Activated naive CD4-positive, alpha-beta T cell treated with anti-CD3 and anti-CD28 coated beads, Interleukin-2, amount 50 U/mL, for 24 hours (primary cell): ENCODE measurements around the gene PCDHA7.
"Not testable (repeated sequence)": the region's sequence is repeated elsewhere in the genome, so short reads cannot be mapped to it uniquely, and the experiment has no call there.

ENCODE experiments used
- H3K27ac Mint-ChIP-seq: one replicate; pipeline ENCODE4 v1.8.0; 2021; ENCODE audit warnings: mild to moderate bottlenecking, mixed read lengths
- H3K27me3 Mint-ChIP-seq: one replicate; pipeline ENCODE4 v1.8.0; 2021; ENCODE audit warnings: mixed read lengths
- H3K36me3 Mint-ChIP-seq: one replicate; pipeline ENCODE4 v1.8.0; 2021; ENCODE audit warnings: mixed read lengths
- H3K4me1 Mint-ChIP-seq: one replicate; pipeline ENCODE4 v1.8.0; 2021; ENCODE audit warnings: mixed read lengths
- H3K4me3 Mint-ChIP-seq: one replicate; pipeline ENCODE4 v1.8.0; 2021; ENCODE audit warnings: mild to moderate bottlenecking, mixed read lengths
- H3K9me3 Mint-ChIP-seq: one replicate; pipeline ENCODE4 v1.8.0; 2021; ENCODE audit warnings: mixed read lengths

The PCDHA7 gene

DNA sequence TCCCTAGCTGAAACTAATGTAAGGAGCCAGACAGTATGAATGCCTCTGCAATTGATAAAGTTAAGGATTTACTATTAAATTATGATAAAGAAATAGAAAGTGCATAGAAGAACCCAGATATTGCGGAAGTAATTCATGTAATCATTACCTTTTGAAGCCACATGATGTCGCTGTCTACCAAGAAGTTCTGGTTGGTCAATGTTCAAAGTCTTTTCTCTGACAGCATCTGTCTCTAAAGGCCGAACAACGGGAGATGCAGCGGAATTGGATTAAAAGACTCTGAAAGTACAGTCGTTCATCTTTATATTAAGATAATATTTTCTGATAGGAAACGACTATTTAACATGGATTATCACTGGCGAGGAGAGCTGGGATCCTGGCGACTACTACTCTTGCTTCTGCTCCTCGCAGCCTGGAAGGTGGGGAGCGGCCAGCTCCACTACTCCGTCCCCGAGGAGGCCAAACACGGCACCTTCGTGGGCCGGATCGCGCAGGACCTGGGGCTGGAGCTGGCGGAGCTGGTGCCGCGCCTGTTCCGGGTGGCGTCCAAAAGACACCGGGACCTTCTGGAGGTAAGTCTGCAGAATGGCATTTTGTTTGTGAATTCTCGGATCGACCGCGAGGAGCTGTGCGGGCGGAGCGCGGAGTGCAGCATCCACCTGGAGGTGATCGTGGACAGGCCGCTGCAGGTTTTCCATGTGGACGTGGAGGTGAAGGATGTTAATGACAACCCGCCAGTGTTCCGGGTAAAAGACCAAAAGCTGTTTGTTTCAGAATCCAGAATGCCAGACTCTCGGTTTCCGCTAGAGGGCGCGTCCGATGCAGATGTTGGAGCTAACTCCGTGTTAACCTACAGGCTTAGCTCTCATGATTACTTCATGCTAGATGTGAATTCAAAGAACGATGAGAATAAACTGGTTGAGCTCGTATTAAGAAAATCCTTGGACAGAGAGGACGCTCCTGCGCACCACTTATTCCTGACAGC is 7.2 kb downstream of the PCDHA7 start, which contains the start of gene PCDHA8:
Gene PCDHA8, plus strand, starts transcription at position 210 of the 985 bp plus-strand sequence. Its CDS starts 135 bp downstream, at position 345.
- Mint-ChIP-seq H3K36me3 (peaks cover 6% of the 10 kb centered on the region), H3K9me3 (peaks cover 10% of the 10 kb centered on the region), H3K4me1 (no peaks in the 10 kb centered on the region), H3K27me3 (peaks cover 18% of the 10 kb centered on the region), H3K4me3 (no peak within 1 kb of the TSS), H3K27ac (no peak within 1 kb of the TSS)

DNA sequence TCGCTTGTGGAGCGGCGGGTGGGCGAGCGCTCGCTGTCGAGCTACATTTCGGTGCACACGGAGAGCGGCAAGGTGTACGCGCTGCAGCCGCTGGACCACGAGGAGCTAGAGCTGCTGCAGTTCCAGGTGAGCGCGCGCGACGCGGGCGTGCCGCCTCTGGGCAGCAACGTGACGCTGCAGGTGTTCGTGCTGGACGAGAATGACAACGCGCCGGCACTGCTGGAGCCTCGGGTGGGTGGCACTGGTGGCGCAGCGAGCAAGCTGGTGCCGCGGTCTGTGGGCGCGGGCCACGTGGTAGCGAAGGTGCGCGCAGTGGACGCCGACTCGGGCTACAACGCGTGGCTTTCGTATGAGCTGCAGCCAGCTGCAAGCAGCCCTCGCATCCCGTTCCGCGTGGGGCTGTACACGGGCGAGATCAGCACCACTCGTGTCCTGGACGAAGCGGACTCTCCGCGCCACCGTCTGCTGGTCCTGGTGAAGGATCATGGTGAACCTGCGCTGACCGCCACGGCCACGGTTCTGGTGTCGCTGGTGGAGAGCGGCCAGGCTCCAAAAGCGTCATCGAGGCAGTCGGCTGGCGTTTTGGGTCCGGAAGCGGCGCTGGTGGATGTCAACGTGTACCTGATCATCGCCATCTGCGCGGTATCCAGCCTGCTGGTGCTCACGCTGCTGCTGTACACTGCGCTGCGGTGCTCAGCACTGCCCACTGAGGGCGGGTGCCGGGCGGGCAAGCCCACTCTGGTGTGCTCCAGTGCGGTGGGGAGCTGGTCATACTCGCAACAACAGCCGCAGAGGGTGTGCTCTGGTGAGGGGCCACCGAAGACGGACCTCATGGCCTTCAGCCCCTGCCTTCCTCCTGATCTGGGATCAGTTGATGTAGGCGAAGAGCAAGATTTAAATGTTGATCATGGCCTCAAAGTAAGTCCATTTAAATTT is 9.0 kb downstream of the PCDHA7 start:
- peaks cover 17% of the 10 kb centered on the region for H3K9me3 Mint-ChIP-seq
- H3K27ac Mint-ChIP-seq, result no peak overlapping the region
- peaks cover 7% of the 10 kb centered on the region for H3K36me3 Mint-ChIP-seq
- H3K4me1 Mint-ChIP-seq, result no peaks in the 10 kb centered on the region
- H3K27me3 Mint-ChIP-seq, result peaks cover 23% of the 10 kb centered on the region
- H3K4me3 Mint-ChIP-seq, result no peak overlapping the region

DNA sequence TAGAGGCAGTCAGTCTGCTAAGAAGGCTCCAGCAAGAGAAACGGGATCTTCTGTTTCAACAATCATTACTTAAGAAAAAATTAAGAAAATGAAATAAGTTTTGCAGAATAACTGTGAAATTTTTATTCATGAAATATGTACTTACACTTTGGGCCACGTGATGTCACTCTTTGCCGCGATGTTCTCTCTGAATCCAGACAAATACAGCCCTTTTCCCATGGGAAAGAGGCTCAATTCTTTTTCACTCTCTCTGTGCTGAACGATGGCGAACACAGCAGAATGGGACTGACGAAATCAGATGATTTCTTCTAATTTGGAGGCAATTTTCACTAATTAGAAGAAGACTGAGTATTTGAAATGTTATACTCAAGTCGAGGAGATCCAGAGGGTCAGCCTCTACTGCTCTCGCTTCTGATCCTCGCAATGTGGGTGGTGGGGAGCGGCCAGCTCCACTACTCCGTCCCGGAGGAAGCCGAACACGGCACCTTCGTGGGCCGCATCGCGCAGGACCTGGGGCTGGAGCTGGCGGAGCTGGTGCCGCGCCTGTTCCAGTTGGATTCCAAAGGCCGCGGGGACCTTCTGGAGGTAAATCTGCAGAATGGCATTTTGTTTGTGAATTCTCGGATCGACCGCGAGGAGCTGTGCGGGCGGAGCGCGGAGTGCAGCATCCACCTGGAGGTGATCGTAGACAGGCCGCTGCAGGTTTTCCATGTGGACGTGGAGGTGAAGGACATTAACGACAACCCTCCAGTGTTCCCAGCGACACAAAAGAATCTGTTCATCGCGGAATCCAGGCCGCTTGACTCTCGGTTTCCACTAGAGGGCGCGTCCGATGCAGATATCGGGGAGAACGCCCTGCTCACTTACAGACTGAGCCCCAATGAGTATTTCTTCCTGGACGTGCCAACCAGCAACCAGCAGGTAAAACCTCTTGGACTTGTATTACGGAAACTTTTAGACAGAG is 14.4 kb downstream of the PCDHA7 start, which contains the start of gene PCDHA9:
Gene PCDHA9, plus strand, starts transcription at position 244 of the 964 bp plus-strand sequence. Its CDS starts 114 bp downstream, at position 358.
- not testable (repeated sequence) for H3K4me1 Mint-ChIP-seq, H3K27ac Mint-ChIP-seq, H3K36me3 Mint-ChIP-seq, H3K9me3 Mint-ChIP-seq, H3K4me3 Mint-ChIP-seq
- peaks cover 11% of the 10 kb centered on the region for H3K27me3 Mint-ChIP-seq

DNA sequence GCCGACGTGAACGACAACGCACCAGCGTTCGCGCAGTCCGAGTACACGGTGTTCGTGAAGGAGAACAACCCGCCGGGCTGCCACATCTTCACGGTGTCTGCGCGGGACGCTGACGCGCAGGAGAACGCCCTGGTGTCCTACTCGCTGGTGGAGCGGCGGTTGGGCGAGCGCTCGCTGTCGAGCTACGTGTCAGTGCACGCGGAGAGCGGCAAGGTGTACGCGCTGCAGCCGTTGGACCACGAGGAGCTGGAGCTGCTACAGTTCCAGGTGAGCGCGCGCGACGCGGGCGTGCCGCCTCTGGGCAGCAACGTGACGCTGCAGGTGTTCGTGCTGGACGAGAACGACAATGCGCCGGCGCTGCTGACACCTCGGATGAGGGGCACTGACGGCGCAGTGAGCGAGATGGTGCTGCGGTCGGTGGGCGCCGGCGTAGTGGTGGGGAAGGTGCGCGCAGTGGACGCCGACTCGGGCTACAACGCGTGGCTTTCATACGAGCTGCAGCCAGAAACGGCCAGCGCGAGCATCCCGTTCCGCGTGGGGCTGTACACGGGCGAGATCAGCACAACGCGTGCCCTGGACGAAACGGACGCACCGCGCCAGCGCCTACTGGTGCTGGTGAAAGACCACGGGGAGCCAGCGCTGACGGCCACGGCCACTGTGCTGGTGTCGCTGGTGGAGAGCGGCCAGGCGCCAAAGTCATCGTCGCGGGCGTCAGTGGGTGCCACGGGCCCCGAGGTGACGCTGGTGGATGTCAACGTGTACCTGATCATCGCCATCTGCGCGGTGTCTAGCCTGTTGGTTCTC is 16.0 kb downstream of the PCDHA7 start:
- H3K36me3 Mint-ChIP-seq, H3K9me3 Mint-ChIP-seq, H3K4me3 Mint-ChIP-seq, H3K27me3 Mint-ChIP-seq, H3K4me1 Mint-ChIP-seq, H3K27ac Mint-ChIP-seq: not testable (repeated sequence)

DNA sequence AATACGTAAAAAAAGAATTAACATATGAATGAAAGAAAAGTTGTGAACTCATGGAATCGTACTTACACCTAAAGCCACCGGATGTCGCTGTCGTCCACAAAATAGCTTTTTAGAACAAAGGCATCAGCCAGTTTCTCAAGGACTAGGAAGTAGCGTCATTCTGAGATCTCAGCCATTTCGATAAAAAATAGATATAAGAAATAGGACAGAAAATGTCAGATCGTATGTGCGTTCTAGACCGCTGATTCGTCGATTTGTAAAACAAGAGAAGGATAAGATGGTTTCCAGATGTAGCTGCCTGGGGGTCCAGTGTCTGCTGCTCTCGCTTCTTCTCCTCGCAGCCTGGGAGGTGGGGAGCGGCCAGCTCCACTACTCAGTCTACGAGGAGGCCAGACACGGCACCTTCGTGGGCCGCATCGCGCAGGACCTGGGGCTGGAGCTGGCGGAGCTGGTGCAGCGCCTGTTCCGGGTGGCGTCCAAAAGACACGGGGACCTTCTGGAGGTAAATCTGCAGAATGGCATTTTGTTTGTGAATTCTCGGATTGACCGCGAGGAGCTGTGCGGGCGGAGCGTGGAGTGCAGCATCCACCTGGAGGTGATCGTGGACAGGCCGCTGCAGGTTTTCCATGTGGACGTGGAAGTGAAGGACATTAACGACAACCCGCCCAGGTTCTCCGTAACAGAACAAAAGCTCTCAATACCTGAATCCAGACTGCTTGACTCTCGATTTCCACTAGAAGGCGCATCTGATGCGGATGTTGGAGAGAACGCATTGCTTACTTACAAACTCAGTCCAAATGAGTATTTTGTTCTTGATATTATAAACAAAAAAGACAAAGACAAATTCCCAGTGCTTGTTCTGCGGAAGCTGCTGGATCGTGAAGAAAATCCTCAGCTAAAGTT is 22.0 kb downstream of the PCDHA7 start, which contains the start of gene PCDHA10:
Gene PCDHA10, plus strand, starts transcription at position 126 of the 903 bp plus-strand sequence. Its CDS starts 152 bp downstream, at position 278.
- Mint-ChIP-seq H3K4me3 (no peak within 1 kb of the TSS), H3K36me3 (no peaks in the 10 kb centered on the region), H3K27ac (no peak within 1 kb of the TSS), H3K27me3 (peaks cover 9% of the 10 kb centered on the region), H3K4me1 (no peaks in the 10 kb centered on the region), H3K9me3 (peaks cover 5% of the 10 kb centered on the region)

DNA sequence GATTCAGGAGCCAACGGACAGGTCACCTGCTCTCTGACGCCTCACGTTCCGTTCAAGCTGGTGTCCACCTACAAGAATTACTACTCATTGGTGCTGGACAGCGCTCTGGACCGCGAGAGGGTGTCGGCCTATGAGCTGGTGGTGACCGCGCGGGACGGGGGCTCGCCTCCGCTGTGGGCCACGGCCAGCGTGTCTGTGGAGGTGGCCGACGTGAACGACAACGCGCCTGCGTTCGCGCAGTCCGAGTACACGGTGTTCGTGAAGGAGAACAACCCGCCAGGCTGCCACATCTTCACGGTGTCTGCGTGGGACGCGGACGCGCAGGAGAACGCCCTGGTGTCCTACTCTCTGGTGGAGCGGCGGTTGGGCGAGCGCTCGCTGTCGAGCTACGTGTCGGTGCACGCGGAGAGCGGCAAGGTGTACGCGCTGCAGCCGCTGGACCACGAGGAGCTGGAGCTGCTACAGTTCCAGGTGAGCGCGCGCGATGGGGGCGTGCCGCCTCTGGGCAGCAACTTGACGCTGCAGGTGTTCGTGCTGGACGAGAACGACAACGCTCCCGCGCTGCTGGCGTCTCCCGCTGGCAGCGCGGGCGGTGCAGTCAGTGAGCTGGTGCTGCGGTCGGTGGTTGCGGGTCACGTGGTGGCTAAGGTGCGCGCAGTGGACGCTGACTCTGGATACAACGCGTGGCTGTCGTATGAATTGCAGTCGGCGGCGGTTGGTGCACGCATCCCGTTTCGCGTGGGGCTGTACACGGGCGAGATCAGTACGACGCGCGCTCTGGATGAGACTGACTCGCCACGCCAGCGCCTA is 23.3 kb downstream of the PCDHA7 start:
- H3K9me3 Mint-ChIP-seq, result peaks cover 5% of the 10 kb centered on the region
- no peaks in the 10 kb centered on the region for H3K4me1 Mint-ChIP-seq
- peaks cover 2% of the 10 kb centered on the region for H3K36me3 Mint-ChIP-seq
- H3K27me3 Mint-ChIP-seq, result peaks cover 13% of the 10 kb centered on the region
- H3K4me3 Mint-ChIP-seq, result no peak overlapping the region
- H3K27ac Mint-ChIP-seq, result no peak overlapping the region

DNA sequence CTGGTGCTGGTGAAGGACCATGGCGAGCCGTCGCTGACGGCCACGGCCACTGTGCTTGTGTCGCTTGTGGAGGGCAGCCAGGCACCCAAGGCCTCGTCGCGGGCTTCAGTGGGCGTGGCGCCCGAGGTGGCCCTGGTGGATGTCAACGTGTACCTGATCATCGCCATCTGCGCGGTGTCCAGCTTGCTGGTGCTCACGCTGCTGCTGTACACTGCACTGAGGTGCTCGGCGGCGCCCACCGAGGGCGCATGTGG is 23.8 kb downstream of the PCDHA7 start:
- H3K27me3 Mint-ChIP-seq, result peaks cover 12% of the 10 kb centered on the region
- no peaks in the 10 kb centered on the region for H3K4me1 Mint-ChIP-seq
- peaks cover 5% of the 10 kb centered on the region for H3K9me3 Mint-ChIP-seq
- no peak overlapping the region for H3K4me3 Mint-ChIP-seq
- H3K36me3 Mint-ChIP-seq, result peaks cover 2% of the 10 kb centered on the region
- H3K27ac Mint-ChIP-seq, result no peak overlapping the region

DNA sequence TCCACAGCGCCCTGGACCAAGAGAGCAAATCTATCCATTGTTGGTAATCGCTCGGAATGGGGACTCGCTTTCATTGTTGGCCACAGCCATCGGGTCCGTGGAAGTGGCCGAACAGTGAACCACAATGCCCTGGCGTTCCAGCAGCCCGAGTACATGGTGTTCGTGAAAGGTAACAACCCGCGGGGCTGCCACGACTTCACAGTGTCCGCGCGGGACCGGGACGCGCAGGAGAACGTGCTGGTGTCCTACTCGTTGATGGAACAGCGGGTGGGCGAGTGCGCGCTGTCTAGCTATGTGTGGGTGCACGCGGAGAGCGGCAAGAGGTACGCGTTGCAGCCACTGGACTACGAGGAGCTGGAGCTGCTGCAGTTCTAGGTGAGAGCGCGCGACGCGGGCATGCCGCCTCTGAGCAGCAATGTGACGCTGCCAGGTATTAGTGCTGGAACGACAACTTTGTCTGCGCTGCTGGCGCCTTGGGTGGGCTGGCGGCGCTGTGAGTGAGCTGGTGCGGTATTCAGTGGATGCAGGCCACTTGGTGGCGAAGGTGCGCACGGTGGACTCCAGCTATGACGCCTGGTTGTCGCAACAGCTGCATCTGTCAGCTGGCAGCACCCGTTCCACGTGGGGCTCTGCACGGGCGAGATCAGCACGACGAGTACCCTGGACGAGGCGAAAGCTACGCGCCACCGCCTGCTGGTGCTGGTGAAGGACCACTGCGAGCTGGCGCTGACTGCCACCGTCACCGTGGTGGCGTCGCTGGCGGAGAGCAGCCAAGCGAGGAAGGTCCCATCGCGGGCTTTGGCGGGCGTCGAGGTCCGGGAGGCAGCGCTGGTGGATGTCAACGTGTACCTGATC is 28.6 kb downstream of the PCDHA7 start:
- Mint-ChIP-seq H3K4me1 (no peaks in the 10 kb centered on the region), H3K4me3 (no peak overlapping the region), H3K9me3 (peaks cover 6% of the 10 kb centered on the region), H3K27me3 (peaks cover 19% of the 10 kb centered on the region), H3K36me3 (peaks cover 2% of the 10 kb centered on the region), H3K27ac (no peak overlapping the region)

DNA sequence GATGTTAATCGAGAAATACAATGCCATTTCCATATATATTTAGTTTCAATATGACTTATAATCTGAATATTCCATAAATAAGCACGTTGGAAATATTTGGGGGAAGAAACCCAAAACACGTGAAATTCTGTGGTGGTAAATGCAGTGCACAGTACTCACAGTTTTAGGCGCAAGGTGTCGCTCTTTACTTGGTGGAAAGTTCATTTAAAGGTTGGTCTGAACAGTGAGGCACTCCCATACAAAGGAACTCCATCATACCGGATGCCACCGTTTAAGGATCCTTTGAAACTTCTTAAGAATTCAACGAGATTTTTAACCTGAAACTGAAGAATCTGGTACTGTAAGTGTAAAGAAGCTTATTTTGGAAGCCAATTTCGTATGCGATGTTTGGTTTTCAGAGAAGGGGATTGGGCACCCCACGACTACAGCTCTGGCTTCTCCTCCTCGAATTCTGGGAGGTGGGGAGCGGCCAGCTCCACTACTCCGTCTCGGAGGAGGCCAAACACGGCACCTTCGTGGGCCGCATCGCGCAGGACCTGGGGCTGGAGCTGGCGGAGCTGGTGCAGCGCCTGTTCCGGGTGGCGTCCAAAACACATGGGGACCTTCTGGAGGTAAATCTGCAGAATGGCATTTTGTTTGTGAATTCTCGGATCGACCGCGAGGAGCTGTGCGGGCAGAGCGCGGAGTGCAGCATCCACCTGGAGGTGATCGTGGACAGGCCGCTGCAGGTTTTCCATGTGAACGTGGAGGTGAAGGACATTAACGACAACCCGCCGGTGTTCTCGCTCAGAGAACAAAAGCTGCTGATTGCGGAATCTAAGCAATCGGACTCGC is 34.9 kb downstream of the PCDHA7 start, which contains the start of gene PCDHA11:
Gene PCDHA11, plus strand, starts transcription at position 237 of the 834 bp plus-strand sequence. Its CDS starts 147 bp downstream, at position 384.
- H3K27me3 Mint-ChIP-seq, result peaks cover 23% of the 10 kb centered on the region
- no peak within 1 kb of the TSS for H3K4me3 Mint-ChIP-seq
- H3K27ac Mint-ChIP-seq, result no peak within 1 kb of the TSS
- H3K4me1 Mint-ChIP-seq, result no peaks in the 10 kb centered on the region
- H3K36me3 Mint-ChIP-seq, result peaks cover 3% of the 10 kb centered on the region
- H3K9me3 Mint-ChIP-seq, result peaks cover 16% of the 10 kb centered on the region

DNA sequence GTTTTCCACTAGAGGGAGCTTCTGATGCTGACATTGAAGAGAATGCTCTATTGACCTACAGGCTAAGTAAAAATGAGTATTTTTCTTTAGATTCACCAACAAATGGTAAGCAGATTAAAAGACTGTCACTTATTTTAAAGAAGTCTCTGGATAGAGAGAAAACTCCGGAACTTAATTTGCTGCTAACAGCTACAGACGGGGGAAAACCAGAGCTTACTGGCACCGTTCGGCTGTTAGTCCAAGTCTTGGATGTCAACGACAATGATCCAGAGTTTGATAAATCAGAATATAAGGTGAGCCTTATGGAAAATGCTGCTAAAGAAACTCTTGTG is 35.5 kb downstream of the PCDHA7 start:
- no peak overlapping the region for H3K27ac Mint-ChIP-seq
- H3K36me3 Mint-ChIP-seq, result peaks cover 3% of the 10 kb centered on the region
- H3K9me3 Mint-ChIP-seq, result peaks cover 13% of the 10 kb centered on the region
- peaks cover 25% of the 10 kb centered on the region for H3K27me3 Mint-ChIP-seq
- H3K4me3 Mint-ChIP-seq, result no peak overlapping the region
- H3K4me1 Mint-ChIP-seq, result no peaks in the 10 kb centered on the region
